ENCODE data around the gene ADCYAP1R1. TPM values are rescaled to one million over a fixed set of nuclear protein-coding genes. Genes with fewer than 3 reads are reported as not detected.
A peak's percentile ranks its signal among the peaks of the same experiment; 100 is the strongest.

The ADCYAP1R1 gene
- polyA plus RNA-seq, 10 donors, result 6.4 to 10.7 (median 9.2) TPM

DNA sequence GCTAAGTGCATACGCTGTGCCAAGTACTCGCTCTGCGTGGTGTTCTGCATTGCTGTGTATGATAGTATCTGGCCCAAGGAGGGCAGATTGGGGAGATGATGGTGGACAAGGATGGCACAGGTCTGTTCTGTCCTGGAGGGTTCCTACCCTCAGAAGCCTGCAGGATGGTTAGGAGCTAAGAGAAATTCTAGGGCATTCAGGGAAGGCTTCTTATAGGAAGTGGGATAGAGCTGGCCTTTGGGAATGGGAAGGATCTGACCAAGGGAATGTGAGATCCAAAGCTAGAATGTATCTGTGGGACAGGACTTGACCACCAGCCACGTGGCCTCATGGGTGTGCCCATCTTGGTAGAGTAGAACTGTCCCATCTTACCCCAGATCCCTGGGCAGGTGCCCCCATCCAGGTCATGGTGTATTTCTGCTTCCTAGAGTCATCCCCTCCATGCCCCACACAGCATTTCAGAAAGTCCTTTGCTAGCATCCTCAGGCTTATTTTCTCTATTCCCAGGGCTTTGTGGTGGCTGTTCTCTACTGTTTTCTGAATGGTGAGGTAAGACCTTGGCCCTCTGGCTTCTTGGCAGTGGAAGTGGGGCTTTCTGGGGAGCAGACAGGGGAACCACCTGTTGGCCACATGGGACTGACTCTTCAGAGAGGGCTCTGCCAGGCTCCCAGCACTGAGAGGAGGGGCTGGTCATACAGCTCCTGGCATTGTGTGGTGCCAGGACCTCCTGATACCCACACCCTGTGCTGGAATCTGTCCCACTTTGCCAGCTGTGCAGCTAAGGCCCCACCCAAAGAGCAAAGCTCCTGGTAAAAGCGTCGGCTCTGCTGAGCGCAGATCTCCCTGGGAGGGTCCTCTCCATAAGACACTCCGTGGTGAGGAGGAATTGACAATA is 52.5 kb downstream of the ADCYAP1R1 start:
- peak in 2 of 3 donors; percentile 29 to 50 for DNase-seq

GRCh38 chr7:31105256-31105950 is 53.3 kb downstream of the ADCYAP1R1 start:
- no peak for DNase-seq

GRCh38 chr7:31106303-31107105 is 54.4 kb downstream of the ADCYAP1R1 start:
- DNase-seq, result no peak

GRCh38 chr7:31107106-31108090 is 55.3 kb downstream of the ADCYAP1R1 start:
- DNase-seq, result no peak

GRCh38 chr7:31108097-31108657 is 56.1 kb downstream of the ADCYAP1R1 start:
- no peak for DNase-seq

DNA sequence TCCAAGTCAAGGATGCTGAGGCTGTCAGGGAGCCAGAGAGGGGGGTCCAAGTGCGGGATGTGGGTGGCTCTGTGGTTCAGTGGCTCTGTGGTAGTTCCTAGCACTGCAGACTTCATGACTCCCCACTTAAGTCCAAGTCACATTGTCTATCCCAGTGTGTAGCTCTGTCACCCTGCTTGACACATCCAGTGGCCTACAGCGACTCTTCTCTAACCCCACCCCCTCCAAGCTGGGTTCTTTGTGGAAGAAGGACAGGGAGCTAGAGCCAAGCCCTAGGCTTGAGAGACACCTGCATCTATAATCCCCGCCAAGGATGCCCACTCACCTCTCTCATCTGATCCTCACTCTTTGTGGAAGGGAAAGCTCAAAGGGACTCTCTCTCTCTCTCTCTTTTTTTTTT is 57.6 kb downstream of the ADCYAP1R1 start:
- DNase-seq, result no peak

GRCh38 chr7:31110331-31111108 is 58.4 kb downstream of the ADCYAP1R1 start:
- DNase-seq, result no peak

DNA sequence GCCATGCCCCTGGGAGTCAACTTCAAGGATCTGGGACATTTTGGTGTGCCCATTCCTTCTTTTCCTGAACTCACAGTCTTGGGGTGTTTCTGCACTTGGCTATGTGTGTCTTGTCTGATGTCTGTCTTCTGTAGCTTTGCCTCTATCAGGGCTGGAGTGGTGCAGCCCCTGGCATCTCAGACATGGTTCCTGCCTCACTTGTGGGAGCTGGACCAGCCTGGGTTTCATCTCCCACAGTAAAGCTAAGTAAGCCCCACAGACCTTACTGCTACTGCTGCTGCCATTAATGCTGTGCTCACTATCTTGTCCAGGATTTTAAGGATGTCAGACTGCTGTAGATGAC is 59.0 kb downstream of the ADCYAP1R1 start:
- DNase-seq, result no peak

GRCh38 chr7:31113660-31114059 is 61.6 kb downstream of the ADCYAP1R1 start:
- DNase-seq, result no peak

GRCh38 chr7:31114593-31115343 is 62.7 kb downstream of the ADCYAP1R1 start:
- peak in 1 of 3 donors; percentile 44 for DNase-seq

DNA sequence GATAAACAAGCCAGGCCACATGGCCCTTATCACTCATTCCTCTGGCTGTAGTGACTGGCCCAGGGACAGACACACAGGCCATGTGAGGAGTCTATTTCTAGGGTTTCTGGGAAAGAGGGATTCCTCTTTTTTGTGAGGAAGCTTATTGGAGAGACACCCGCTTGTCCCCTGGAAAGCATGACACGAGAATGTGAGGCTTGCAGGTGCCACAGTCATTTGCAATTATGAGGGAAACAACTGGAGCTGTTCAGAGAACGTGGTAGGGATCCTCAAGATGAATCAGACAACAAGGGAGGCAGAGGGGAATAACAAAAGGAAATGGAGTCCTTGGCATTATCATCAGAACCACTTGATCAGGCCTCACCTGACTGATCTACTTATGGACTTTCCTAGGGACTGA is 64.5 kb downstream of the ADCYAP1R1 start:
- no peak for DNase-seq

- DNase-seq, result no peak
Observed at GRCh38 chr7:31119249-31119648, 67.1 kb downstream of the ADCYAP1R1 start.

- DNase-seq, result no peak
Observed at GRCh38 chr7:31120800-31121513, 68.8 kb downstream of the ADCYAP1R1 start.

- no peak for DNase-seq
Observed at GRCh38 chr7:31121601-31122000, 69.5 kb downstream of the ADCYAP1R1 start.

DNA sequence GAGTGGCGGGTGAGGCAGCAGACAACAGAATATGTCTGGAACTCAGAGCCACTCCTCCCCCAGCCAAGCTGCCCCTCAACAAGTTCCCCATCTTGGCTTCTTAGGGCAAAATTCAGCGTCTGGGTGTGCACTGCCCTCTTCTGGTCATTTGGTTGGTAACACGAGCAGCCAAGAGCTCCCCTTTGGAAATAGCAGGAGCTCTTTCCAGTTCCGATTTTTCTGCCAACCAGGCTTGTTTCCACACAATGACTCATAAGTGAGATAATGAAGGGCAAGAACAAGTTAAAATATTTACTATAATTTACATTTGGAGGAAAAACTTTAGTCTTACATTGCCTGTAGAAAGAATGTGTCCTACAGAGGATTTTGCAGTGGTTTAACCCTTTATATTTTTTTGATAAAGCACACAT is 70.5 kb downstream of the ADCYAP1R1 start:
- peak; percentile 81 to 93 (median 90) for DNase-seq

DNA sequence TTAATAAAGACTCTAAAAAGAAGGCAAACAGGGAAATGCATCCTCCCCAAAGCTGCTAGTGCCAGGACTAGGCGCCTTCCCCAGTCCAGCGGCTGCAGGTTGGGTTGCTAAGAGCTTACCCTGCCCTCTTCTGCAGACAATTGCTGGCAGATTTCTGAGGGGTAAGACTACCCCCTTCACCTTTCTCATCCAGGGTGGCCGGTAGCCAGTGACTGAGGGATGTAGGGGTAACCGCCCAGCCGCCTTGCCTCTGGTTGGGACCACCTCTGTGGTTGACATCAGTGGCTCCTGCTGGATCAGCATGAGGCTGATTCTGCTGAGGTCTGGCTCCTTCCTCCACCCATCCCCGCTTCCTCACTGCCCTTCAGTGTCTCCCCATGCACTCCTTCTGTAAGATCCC is 71.2 kb downstream of the ADCYAP1R1 start:
- no peak for DNase-seq

DNA sequence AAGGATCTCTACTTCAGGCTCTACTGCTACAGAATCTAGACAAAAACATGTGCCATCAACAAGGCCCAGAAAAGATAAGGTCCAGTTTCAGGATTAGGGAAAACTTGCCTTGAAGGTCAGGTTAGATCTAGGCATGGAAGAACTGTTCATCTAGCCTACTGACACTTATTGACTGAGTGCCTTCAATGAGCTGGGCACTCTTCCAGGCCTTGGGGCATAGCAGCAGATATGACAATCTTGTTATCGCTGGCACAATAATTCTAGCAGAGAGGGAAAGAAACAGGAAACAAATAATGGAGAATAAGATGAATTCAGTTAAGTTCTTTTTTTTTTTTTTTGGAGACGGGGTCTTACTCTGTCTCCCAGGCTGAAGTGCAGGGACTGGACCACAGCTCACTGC is 71.6 kb downstream of the ADCYAP1R1 start:
- no peak for DNase-seq

DNA sequence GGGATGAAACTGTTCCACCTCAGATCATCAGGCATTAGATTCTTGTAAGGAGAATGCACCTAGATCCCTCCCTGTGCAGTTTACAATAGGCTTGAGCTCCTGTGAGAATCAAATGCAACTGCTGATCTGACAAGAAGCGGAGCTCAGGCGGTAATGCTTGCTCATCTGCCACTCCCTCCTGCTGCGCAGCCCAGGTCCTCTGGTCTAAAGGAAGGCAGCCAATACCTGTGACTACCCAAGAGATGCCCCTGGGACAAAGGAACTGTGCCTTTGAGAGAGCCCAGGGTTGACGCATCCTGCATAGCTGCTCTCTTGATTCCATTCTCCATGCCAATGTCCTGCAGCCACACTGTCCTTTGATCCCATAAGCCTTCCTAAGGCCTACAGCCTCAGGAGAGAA is 73.1 kb downstream of the ADCYAP1R1 start:
- DNase-seq, result no peak

All from muscle of back (tissue), 11 donors.